Loucy (cell line): ENCODE results near the gene TXNL4A.

Source experiments
- EZH2phosphoT487 ChIP-seq: fragments of 200-600 bp; IDR thresholded peaks from 2 replicates; pipeline ENCODE4 v1.6.1; 2018; ENCODE audit warnings: antibody characterized with exemption, mild to moderate bottlenecking, moderate library complexity, borderline replicate concordance
- TF ChIP-seq, protein P1 (sequence below): fragments of 200-600 bp; sonication (generic); conservative IDR thresholded peaks from 2 replicates; pipeline ENCODE4 v1.5.1; 2014; ENCODE audit warnings: mild to moderate bottlenecking, antibody characterized with exemption, low read length

DNA sequence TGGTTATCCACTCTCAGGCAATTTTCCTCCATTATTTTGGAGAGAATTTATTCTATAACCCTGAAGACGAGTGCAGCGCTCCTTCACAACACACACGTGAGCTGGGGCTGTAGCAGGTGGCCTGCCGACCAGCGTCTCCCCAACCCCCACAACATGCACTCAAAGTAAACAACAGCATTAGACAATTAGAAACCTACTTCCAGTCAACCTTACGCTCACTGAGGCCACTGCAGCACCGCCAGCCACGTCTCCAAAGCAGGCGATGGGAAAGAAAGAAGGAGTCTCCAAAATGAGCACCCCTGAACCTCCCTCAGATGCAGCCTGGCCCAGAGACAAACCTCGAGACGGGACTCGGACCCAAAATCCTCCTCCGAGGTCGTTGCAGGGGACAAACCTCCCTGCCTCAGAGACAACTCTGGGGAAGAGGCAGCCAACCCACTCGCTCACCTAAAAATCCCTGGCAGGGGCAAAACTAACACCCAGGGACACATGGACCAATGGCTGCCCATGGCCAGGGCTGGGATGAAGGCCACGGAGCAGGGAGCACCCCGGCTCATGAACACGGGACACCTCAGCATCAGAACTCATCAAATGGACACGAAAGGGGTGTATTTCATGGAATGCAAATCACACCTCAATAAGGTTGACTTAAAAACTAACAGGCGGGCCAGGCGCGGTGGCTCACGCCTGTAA lies 39.5 kb downstream of the TXNL4A start:
- TF ChIP-seq, protein P1, sequence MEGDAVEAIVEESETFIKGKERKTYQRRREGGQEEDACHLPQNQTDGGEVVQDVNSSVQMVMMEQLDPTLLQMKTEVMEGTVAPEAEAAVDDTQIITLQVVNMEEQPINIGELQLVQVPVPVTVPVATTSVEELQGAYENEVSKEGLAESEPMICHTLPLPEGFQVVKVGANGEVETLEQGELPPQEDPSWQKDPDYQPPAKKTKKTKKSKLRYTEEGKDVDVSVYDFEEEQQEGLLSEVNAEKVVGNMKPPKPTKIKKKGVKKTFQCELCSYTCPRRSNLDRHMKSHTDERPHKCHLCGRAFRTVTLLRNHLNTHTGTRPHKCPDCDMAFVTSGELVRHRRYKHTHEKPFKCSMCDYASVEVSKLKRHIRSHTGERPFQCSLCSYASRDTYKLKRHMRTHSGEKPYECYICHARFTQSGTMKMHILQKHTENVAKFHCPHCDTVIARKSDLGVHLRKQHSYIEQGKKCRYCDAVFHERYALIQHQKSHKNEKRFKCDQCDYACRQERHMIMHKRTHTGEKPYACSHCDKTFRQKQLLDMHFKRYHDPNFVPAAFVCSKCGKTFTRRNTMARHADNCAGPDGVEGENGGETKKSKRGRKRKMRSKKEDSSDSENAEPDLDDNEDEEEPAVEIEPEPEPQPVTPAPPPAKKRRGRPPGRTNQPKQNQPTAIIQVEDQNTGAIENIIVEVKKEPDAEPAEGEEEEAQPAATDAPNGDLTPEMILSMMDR: no peak
- TF ChIP-seq EZH2phosphoT487: no peak
